Esophagus muscularis mucosa (tissue), 3 donors: ENCODE data around the gene BRSK2.

Experiments
- POLR2A ChIP-seq: fragments of 450-650 bp; IDR thresholded peaks from one replicate; pipeline ENCODE4 v1.6.1; 2017; ENCODE audit warnings: antibody characterized with exemption, moderate library complexity, mild to moderate bottlenecking, low read depth
- TF ChIP-seq, protein P1 (sequence below), 3 experiments: fragments of 200-600 bp in 2 of 3; fragments of 450-650 bp in 1 of 3; sonication (generic) in 2 of 3; IDR thresholded peaks; one replicate each; pipeline ENCODE4 v1.5.1; 2017 to 2019; ENCODE audit warnings: antibody characterized with exemption in 3 of 3, mild to moderate bottlenecking in 2 of 3, moderate library complexity in 1 of 3

DNA sequence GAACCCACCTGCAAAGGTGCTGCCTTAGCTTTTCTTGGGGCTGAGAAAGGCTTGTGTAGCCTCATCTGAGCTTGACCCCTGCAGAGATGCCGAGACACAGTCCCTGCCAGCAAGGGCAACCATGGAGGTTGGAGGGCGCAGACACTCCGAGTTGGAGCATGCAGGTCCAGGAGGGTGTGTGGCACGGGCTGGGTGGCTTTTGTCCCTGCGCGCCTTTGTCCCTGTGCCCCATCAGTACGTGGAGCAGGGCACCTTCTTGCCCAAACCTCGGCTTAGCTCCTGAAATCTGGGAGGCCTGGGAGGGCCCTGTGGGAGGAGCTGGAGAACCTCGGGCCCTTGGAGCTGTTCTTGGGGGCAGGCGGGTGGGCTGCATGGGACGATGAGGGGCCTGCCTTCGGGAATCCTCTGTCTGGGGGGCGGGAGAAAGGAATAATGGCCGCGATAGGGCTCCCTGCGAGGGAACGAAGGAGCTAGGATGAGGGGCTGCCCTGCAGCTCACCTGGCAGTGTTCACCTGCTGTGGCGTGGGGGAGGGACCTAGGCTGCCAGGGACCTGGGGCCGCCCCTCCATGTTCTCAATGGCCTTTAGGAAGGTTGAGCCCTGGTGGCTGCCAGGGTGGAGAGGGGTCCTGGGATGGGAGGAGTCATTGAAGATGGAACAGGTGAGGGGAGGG is 3.4 kb downstream of the BRSK2 start:
- TF ChIP-seq, protein P1, sequence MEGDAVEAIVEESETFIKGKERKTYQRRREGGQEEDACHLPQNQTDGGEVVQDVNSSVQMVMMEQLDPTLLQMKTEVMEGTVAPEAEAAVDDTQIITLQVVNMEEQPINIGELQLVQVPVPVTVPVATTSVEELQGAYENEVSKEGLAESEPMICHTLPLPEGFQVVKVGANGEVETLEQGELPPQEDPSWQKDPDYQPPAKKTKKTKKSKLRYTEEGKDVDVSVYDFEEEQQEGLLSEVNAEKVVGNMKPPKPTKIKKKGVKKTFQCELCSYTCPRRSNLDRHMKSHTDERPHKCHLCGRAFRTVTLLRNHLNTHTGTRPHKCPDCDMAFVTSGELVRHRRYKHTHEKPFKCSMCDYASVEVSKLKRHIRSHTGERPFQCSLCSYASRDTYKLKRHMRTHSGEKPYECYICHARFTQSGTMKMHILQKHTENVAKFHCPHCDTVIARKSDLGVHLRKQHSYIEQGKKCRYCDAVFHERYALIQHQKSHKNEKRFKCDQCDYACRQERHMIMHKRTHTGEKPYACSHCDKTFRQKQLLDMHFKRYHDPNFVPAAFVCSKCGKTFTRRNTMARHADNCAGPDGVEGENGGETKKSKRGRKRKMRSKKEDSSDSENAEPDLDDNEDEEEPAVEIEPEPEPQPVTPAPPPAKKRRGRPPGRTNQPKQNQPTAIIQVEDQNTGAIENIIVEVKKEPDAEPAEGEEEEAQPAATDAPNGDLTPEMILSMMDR (IDR thresholded peaks at IDR 0.05) = no peak
- TF ChIP-seq POLR2A = no peak
